HG03521 (cell line): ENCODE measurements around the gene GRIK5.
"Not testable (repeated sequence)": the region's sequence is repeated elsewhere in the genome, so short reads cannot be mapped to it uniquely, and the experiment has no call there.

Source experiments
- ATAC-seq: cut with Tn5 transposase; IDR thresholded peaks from one replicate; pipeline ENCODE4 v1.9.1; 2021; ENCODE audit warnings: mild to moderate bottlenecking, moderate library complexity; ENCODE audit not compliant: unreplicated experiment

GRIK5 gene

GRCh38 chr19:41991925-41992569 lies 78.0 kb downstream of the GRIK5 start:
- not testable (repeated sequence) for ATAC-seq

GRCh38 chr19:41991025-41991424 lies 79.0 kb downstream of the GRIK5 start:
- ATAC-seq, result no peak

- no peak for ATAC-seq
Measured at GRCh38 chr19:41990615-41991014, 79.4 kb downstream of the GRIK5 start.

- no peak for ATAC-seq
Measured at GRCh38 chr19:41990028-41990427, 80.0 kb downstream of the GRIK5 start.

GRCh38 chr19:41988947-41989346 lies 81.1 kb downstream of the GRIK5 start:
- no peak for ATAC-seq

GRCh38 chr19:41987141-41987860 lies 82.7 kb downstream of the GRIK5 start:
- ATAC-seq, result no peak

- no peak for ATAC-seq
Measured at GRCh38 chr19:41984961-41985360, 85.0 kb downstream of the GRIK5 start.

- ATAC-seq, result no peak
Measured at GRCh38 chr19:41981724-41982123, 88.3 kb downstream of the GRIK5 start.

- ATAC-seq, result no peak
Measured at GRCh38 chr19:41978470-41978869, 91.5 kb downstream of the GRIK5 start.

GRCh38 chr19:41977916-41978315 lies 92.1 kb downstream of the GRIK5 start:
- ATAC-seq, result no peak

GRCh38 chr19:41974652-41975051 lies 95.4 kb downstream of the GRIK5 start:
- no peak for ATAC-seq

- ATAC-seq, result no peak
Measured at GRCh38 chr19:41971363-41971762, 98.6 kb downstream of the GRIK5 start.

- no peak for ATAC-seq
Measured at GRCh38 chr19:41969772-41970458, 100.1 kb downstream of the GRIK5 start.

- no peak for ATAC-seq
Measured at GRCh38 chr19:41968751-41969595, 101.0 kb downstream of the GRIK5 start.

- ATAC-seq, result no peak
Measured at GRCh38 chr19:41967054-41967783, 102.8 kb downstream of the GRIK5 start.

GRCh38 chr19:41965106-41965505 lies 104.9 kb downstream of the GRIK5 start:
- ATAC-seq, result no peak

- no peak for ATAC-seq
Measured at GRCh38 chr19:41960973-41961372, 109.0 kb downstream of the GRIK5 start.

GRCh38 chr19:41959056-41960053 lies 110.7 kb downstream of the GRIK5 start, which contains the start of gene RABAC1:
RABAC1 (minus strand) TSS chr19:41959321; CDS start chr19:41959292, 29 bp downstream.
- peak; percentile 78 for ATAC-seq
